Prostate gland (tissue), 2 donors: ENCODE data around the gene PAMR1. TPM values are rescaled to one million over a fixed set of nuclear protein-coding genes. Genes with fewer than 3 reads are reported as not detected.

Source experiments
- DNase-seq: peaks from one replicate; pipeline ENCODE4 v3.0.0-alpha.2; 2019; ENCODE audit warnings: low spot score
- H3K27ac ChIP-seq, 2 donors: fragments of 200-600 bp; sonication (generic); 2 replicates each; pipeline ENCODE4 v1.5.1; 2017 to 2019
- H3K27me3 ChIP-seq: fragments of 200-600 bp; sonication (generic); replicated peaks from 2 replicates; pipeline ENCODE4 v1.5.1; 2019; ENCODE audit not compliant: insufficient read depth
- H3K36me3 ChIP-seq, 2 donors: fragments of 200-600 bp; sonication (generic); 1 replicate in 1 of 2; 2 replicates in 1 of 2; pipeline versions ENCODE4 v1.5.1 to v1.8.1; 2017 to 2019
- H3K4me1 ChIP-seq: fragments of 200-600 bp; sonication (generic); replicated peaks from 2 replicates; pipeline ENCODE4 v1.5.1; 2019
- H3K4me3 ChIP-seq, 2 donors: fragments of 200-600 bp; sonication (generic); 2 replicates each; pipeline ENCODE4 v1.5.1; 2017 to 2019
- H3K9me3 ChIP-seq: fragments of 200-600 bp; sonication (generic); 2 replicates; pipeline ENCODE4 v1.5.1; 2017
- CTCF ChIP-seq, 4 experiments: fragments of 200-600 bp in 2 of 4; fragments of 450-650 bp in 2 of 4; sonication (generic) in 2 of 4; IDR thresholded peaks; 1 replicate in 3 of 4; 2 replicates in 1 of 4; pipeline ENCODE4 v1.5.1; 2016 to 2019; ENCODE audit warnings: antibody characterized with exemption in 4 of 4, mild to moderate bottlenecking in 2 of 4, moderate library complexity in 2 of 4
- POLR2A ChIP-seq: fragments of 450-650 bp; IDR thresholded peaks from one replicate; pipeline ENCODE4 v1.6.1; 2016; ENCODE audit warnings: antibody characterized with exemption, mild to moderate bottlenecking
- POLR2AphosphoS5 ChIP-seq: sonication (generic); formaldehyde crosslinking; IDR thresholded peaks from one replicate; pipeline ENCODE4 v1.6.1; 2017; ENCODE audit warnings: antibody characterized with exemption
- WGBS: methylation state at CpG from one replicate; pipeline ENCODE4 v1.1.5; 2018; 5-methylcytosine and 5-hydroxymethylcytosine counted together
- intact Hi-C: fragments of 100-400 bp; cut with DNase I; formaldehyde crosslinking; loops from one replicate; pipeline ENCODE4 v1.14.2; 2022
- total RNA-seq, 2 donors: library from RNA; depleted of rRNA; stranded (reverse); fragments of >200 nt; gene quantifications; one replicate each; pipeline ENCODE4 v1.1.0, GENCODE V29; 2016

The PAMR1 gene
- total RNA-seq, 2 donors from 2014 or later: 2.5 to 6.5 TPM

- no peaks in the 10 kb centered on the region for H3K27me3 ChIP-seq
- H3K4me1 ChIP-seq: no peaks in the 10 kb centered on the region
- 88% methylated on average over 1 of the region's 1 CpG for WGBS
- no peak overlapping the region for H3K27ac ChIP-seq
- no peaks in the 10 kb centered on the region for H3K36me3 ChIP-seq
- no peak for DNase-seq
- no peak overlapping the region for H3K4me3 ChIP-seq
- no peaks in the 10 kb centered on the region for H3K9me3 ChIP-seq
- intact Hi-C loops: no loop called here
- TF ChIP-seq POLR2AphosphoS5: no peak
- TF ChIP-seq POLR2A: no peak
- TF ChIP-seq CTCF (IDR thresholded peaks at IDR 0.05): no peak
Measured at GRCh38 chr11:35459489-35459888, 65.9 kb downstream of the PAMR1 start.

- TF ChIP-seq CTCF (IDR thresholded peaks at IDR 0.05) (no peak), POLR2AphosphoS5 (no peak), POLR2A (no peak)
- Histone ChIP-seq H3K27ac (no peak overlapping the region), H3K4me3 (no peak overlapping the region), H3K36me3 (no peaks in the 10 kb centered on the region), H3K27me3 (no peaks in the 10 kb centered on the region), H3K9me3 (no peaks in the 10 kb centered on the region), H3K4me1 (no peaks in the 10 kb centered on the region)
- intact Hi-C loops: no loop called here
- DNase-seq: no peak
- 10% methylated on average over 3 of the region's 3 CpGs for WGBS
Measured at GRCh38 chr11:35458846-35459245, 66.6 kb downstream of the PAMR1 start.

GRCh38 chr11:35454362-35454761 is 71.1 kb downstream of the PAMR1 start:
- no peaks in the 10 kb centered on the region for H3K4me1 ChIP-seq
- intact Hi-C loops: no loop called here
- no peak overlapping the region for H3K4me3 ChIP-seq
- TF ChIP-seq POLR2A (no peak), CTCF (IDR thresholded peaks at IDR 0.05) (no peak)
- DNase-seq: no peak
- H3K27ac ChIP-seq: no peak overlapping the region
- H3K9me3 ChIP-seq: no peaks in the 10 kb centered on the region
- H3K36me3 ChIP-seq: no peaks in the 10 kb centered on the region
- H3K27me3 ChIP-seq: peaks cover 2% of the 10 kb centered on the region
- WGBS: 90% methylated on average over 1 of the region's 1 CpG

- no peak overlapping the region for H3K27ac ChIP-seq
- WGBS: 97% methylated on average over 2 of the region's 2 CpGs
- H3K9me3 ChIP-seq: no peaks in the 10 kb centered on the region
- no peak for TF ChIP-seq CTCF (IDR thresholded peaks at IDR 0.05)
- no peak for TF ChIP-seq POLR2A
- no peak for TF ChIP-seq POLR2AphosphoS5
- intact Hi-C loops: no loop called here
- H3K36me3 ChIP-seq: no peaks in the 10 kb centered on the region
- no peak for DNase-seq
- H3K27me3 ChIP-seq: no peaks in the 10 kb centered on the region
- no peaks in the 10 kb centered on the region for H3K4me1 ChIP-seq
- H3K4me3 ChIP-seq: no peak overlapping the region
Measured at GRCh38 chr11:35436581-35437250, 88.7 kb downstream of the PAMR1 start.

GRCh38 chr11:35433588-35433987 is 91.8 kb downstream of the PAMR1 start:
- no peak for TF ChIP-seq CTCF (IDR thresholded peaks at IDR 0.05)
- TF ChIP-seq POLR2AphosphoS5: no peak
- TF ChIP-seq POLR2A: no peak
- Histone ChIP-seq H3K36me3 (no peaks in the 10 kb centered on the region), H3K4me1 (no peaks in the 10 kb centered on the region), H3K27me3 (no peaks in the 10 kb centered on the region), H3K9me3 (no peaks in the 10 kb centered on the region), H3K27ac (no peak overlapping the region), H3K4me3 (no peak overlapping the region)
- intact Hi-C loops: no loop called here
- DNase-seq: no peak
- 77% methylated on average over 3 of the region's 3 CpGs for WGBS
